Right ventricle myocardium inferior (tissue), 1 donor: ENCODE data around the gene FUZ. TPM values are rescaled to one million over a fixed set of nuclear protein-coding genes. Genes with fewer than 3 reads are reported as not detected.

Experiments
- ATAC-seq: fragments of 200-7000 bp; cut with Tn5 transposase; one replicate; pipeline ENCODE4 v1.9.1; 2020; ENCODE audit warnings: mild to moderate bottlenecking, moderate library complexity
- DNase-seq: peaks from one replicate; pipeline ENCODE4 v3.0.0; 2021; ENCODE audit errors: missing footprints
- intact Hi-C: fragments of 100-400 bp; cut with DNase I; formaldehyde crosslinking; loops from one replicate; pipeline ENCODE4 v1.11.0; 2022
- total RNA-seq: library from RNA; stranded (reverse); fragmentation: NEBNext Ultra II Directional; extraction: Animal tissue kit (Norgen Biotek cat#: 25700); gene quantifications from one replicate; pipeline ENCODE4 v1.2.1, GENCODE V29; 2021
- donor health status: DM: no; HTN: yes; CAD: no; lungs with severe emphysema.

The FUZ gene
- total RNA-seq, 1 donor from 2014 or later = 21.0 TPM

DNA sequence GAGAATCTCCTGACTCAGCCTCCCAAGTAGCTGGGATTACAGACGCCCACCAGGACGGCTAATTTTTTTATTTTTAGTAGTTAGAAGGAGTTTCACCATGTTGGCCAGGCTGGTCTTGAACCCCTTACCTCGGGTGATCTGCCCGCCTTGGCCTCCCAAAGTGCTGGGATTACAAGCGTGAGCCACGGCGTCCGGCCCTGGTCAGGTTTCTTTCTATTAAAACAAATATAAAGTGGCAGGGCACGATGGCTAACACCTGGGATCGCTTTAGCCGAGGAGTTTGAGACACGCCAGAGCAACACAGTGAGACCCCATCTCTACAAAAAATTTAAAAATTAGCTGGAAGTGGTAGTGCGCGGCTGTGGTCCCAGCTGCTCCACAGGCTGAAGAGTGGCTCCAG is 3.5 kb upstream of the FUZ start:
- ATAC-seq (no peak), DNase-seq (peak; percentile 27)
- intact Hi-C loops = loop anchor here (2.0 kb wide), 1 partner anchor 60 kb away; the partner anchor contains the start of genes AKT1S1 and TBC1D17

DNA sequence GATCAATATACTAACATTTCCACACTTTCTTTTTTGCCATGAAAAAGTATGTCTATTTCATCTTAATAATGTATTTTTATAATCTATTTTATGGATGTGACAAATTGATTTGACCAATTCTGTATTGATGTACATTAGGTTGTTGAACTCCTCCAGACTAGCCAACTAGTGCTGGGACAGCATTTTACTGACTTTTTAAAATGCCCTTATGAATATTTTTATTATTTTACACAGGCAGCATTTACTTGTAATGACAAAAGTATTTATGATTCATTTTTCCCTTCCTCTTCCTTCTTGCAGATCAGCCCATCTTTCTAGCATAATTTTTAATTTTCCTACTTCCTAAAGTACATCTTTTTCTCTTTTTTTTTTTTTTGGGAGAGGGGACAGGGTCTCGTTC is 918 bp upstream of the FUZ start:
- intact Hi-C loops = no loop called here
- no peak for ATAC-seq
- no peak for DNase-seq

DNA sequence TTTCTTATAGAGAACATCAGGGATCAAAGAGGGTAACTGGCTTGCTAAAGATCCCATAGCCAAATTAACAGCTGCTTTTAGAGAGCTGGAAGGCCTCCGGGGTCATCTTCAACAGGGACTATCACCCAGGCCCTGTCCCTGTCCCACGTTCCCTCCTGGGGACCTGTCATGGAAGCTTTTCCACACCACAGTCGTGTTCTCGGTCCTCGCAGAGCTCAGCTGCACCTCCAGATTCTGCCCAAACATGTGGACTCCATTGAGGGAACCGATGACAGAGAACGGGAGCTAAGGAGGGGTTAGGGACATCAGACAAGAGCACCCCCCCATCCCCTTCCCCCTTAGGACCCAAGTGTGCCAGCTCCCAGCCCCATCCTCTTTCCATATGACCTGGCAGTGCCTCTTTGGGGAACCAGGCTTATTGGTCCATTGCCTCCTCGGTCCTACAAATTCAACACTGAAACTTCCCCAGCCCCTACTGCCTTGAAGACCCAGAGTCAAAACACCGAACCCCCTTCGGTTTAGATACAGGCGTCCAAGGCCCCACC is 568 bp downstream of the FUZ start:
- DNase-seq (peak; percentile 37), ATAC-seq (no peak)
- intact Hi-C loops = loop anchor here (2.0 kb wide), 1 partner anchor 38 kb away; the partner anchor contains the start of gene PTOV1

DNA sequence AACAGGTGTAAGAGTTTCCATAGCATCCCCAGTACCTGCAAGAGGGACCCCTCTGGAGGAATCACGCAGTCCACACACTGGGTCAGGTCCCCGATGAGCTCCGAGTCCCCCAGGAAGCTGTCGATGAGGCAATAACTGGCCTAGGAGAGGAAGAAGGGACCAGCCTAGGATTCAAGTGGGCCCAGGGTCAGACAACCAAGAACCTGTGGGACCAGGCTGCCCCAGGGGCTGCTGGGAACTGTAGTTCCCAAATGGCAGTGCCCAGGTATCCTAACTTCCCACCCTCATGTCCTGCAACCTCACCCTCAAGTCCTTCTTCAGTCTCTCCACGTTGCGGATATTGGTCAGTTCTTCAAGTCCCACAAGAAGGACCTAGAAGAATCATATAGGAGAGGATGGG is 1.8 kb downstream of the FUZ start:
- intact Hi-C loops = no loop called here
- ATAC-seq = no peak
- peak; percentile 14 for DNase-seq

DNA sequence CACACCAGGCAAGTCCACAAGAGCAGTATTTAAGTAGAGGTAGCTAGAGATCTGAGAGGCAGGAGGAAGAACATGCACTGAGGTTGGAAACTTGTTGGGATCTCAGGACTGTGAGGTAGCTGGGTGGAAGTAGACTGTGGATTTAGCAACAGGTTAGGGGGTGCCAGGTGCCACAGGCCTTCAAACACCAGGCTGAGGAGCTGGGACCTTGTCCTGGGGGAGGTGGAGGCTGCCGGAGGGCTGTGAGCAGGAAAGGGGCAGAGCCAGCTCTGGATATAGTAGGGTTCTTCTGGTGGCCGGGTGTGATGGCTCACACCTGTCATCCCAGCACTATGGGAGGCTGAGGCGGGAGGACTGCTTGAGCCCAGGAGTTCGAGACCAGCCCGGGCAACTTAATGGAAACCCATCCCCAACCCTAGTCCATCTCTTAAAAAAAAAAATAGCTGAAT is 3.1 kb downstream of the FUZ start:
- no peak for ATAC-seq
- DNase-seq = no peak

GRCh38 chr19:49809160-49809940 is 3.7 kb downstream of the FUZ start:
- ATAC-seq (peak; percentile 43), DNase-seq (peak; percentile 56)
- intact Hi-C loops = no loop called here

More for the DNA sequence above, 3.1 kb downstream of the FUZ start:
- intact Hi-C loops = no loop called here

DNA sequence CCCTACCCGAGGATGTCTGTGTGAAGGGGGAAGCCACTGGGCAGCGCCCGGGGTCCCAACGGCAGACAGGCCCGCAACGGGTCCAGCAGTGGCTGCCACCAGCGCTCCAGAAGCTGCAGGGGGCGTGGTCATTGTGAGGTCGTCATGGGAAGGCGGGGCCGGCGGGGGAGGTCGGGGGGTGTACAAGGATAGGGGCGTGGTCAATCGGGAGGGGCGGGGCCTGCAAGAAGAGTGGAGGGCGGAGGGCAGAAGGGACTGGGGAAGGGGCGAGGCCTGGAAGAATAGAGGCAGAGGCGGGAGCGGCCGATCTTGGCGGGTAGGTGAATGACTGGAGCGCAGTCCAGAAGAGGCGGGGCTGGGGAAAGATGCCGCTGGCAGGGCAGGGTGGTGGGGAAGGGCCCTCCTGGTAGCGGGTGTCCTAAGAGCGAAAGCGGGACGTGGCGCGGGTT is 4.4 kb downstream of the FUZ start:
- intact Hi-C loops = no loop called here
- ATAC-seq = peak; percentile 78

DNA sequence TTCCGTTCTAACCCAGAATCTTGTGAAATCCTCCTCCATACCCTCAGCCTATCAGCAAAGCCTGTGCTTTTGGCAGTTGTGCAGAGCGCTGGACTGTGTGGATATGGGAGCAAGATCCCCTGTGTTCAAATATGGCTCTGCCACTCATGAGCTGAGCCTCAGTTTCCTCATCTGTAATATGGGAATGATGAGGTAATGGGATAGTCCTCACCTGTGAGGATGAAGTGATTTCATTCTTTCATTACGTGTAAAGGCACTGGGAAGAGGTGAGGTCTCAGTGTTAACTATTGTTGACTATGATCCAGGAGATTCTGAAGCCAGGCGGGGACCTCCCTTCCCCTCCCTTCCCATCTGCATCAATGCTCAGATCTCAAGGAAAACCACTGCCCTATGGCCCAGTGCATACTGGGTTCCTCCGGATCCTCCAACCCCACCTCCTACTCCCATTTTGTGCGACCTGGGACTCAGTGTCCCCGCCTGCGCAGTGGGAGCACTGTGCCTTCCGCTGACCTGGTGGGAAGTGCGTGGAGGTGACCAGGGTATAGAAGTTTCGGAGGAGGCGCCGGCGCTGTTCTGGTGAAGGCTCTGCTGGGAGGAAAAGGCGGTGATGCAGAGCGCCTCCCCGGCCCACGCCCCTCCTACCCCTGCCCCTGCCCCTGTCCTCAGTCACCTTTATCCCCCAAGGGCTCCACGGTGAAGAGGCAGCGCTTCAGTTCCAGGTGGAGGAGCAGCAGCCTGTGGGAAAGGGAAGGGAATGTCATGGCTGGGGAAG is 5.0 kb downstream of the FUZ start:
- intact Hi-C loops = no loop called here
- peak; percentile 65 for DNase-seq
- no peak for ATAC-seq

More for the DNA sequence above, 4.4 kb downstream of the FUZ start:
- DNase-seq = peak; percentile 97

DNA sequence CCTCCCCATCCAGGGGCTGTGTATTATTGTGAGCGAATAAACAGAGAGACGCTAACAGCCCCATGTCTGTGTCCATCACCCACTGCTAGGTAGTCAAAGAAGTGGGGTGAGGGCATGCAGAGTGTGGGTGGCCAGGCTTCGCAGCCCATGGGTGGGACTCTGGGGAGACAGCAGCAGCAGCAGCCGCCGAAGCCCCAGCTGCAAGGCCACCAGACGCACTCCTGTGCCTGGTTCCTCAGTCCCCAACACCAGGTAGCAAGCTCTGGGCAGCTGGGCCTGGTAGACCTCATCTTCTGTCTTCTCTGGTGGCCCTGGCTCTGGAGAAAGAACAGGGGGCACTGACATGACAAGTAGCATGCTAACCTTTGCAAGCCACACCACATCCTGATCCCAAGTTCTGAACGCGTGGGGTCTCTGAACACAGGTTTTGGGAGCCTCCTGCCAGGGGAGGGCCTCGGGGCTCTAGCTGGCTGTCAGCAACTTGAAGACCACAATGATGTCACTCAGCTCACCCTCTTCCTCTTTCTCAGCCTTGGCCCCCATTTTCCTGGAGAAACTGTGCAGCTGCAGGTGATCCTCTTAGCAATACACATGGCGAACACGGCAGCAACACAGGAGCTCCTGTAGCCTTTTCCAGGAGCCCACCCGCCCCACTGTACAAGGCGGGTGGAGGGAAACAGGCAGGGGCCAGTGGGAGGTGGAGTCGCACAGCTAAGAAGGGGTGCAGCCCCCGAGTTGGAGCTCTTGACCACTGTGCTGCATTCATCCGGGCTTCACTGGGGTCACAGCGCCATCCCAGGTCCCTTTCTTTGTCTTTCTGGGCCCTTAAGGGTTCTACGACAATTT is 5.8 kb downstream of the FUZ start:
- DNase-seq (peak; percentile 41), ATAC-seq (no peak)
- intact Hi-C loops = no loop called here

DNA sequence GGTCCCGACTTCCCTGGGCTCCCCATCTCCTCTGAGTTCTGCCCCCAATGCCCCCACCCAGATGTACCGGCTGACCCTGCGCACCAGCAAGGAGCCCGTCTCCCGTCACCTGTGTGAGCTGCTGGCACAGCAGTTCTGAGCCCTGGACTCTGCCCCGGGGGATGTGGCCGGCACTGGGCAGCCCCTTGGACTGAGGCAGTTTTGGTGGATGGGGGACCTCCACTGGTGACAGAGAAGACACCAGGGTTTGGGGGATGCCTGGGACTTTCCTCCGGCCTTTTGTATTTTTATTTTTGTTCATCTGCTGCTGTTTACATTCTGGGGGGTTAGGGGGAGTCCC is 6.5 kb downstream of the FUZ start:
- DNase-seq = peak; percentile 43
- ATAC-seq = no peak
- intact Hi-C loops = no loop called here

GRCh38 chr19:49805822-49806619 is 7.1 kb downstream of the FUZ start:
- intact Hi-C loops = no loop called here
- ATAC-seq (no peak), DNase-seq (peak; percentile 14)

DNA sequence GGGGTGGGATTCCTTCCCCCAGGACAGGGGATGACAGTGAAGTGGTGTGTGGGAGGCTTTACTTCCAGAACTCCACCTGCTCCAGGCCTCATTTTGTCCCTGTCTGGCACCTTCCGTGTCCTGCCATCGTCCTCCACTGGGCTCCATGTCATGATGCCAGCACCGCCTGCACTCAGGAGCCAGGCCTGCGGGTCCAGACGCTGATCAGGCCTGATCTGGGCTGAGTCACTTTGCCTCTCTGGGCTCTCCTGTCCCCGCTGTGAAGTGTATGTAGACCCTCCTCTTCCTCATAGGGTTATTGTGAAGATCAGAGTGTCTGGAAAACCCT is 9.6 kb downstream of the FUZ start:
- intact Hi-C loops = no loop called here
- ATAC-seq = no peak
- DNase-seq = peak; percentile 5

- peak; percentile 56 for DNase-seq
- no peak for ATAC-seq
- intact Hi-C loops = no loop called here
Measured at GRCh38 chr19:49802836-49803528, 10.1 kb downstream of the FUZ start.

- ATAC-seq = peak; percentile 89
- intact Hi-C loops = no loop called here
- peak; percentile 94 for DNase-seq
Measured at GRCh38 chr19:49801966-49802661, 11.0 kb downstream of the FUZ start.

- intact Hi-C loops = no loop called here
Measured at GRCh38 chr19:49801401-49801888, 11.6 kb downstream of the FUZ start.

DNA sequence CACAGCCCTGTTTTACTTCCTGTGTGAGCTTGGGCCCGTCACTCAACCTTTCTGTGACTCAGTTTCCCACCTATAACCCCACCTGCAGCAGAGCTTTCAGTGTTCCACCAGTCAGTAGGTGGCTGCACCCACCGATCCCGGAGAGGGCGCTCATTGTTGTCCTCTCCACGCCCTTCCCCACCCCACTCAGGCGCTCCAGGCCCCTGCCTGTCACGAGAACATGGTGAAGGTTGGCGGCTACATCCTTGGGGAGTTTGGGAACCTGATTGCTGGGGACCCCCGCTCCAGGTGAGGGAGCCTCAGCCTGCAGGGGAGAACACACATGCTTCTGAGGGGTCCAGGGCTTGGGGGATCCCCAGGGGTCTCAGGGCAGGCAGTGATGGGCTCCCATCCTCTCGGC is 12.3 kb downstream of the FUZ start:
- intact Hi-C loops = no loop called here
- ATAC-seq (no peak), DNase-seq (no peak)

More at GRCh38 chr19:49801401-49801888, 11.6 kb downstream of the FUZ start:
- ATAC-seq (no peak), DNase-seq (peak; percentile 73)
